ENCODE results near the gene FPGS.
"Not testable (repeated sequence)": the region's sequence is repeated elsewhere in the genome, so short reads cannot be mapped to it uniquely, and the experiment has no call there.

FPGS gene

GRCh38 chr9:127812936-127813675 lies 10.4 kb downstream of the FPGS start:
- no peak for DNase-seq (ENCODE audit: low read depth)

- DNase-seq (ENCODE audit: low read depth): no peak
These were observed 11.1 kb downstream of the FPGS start for GRCh38 chr9:127813686-127814226.

DNA sequence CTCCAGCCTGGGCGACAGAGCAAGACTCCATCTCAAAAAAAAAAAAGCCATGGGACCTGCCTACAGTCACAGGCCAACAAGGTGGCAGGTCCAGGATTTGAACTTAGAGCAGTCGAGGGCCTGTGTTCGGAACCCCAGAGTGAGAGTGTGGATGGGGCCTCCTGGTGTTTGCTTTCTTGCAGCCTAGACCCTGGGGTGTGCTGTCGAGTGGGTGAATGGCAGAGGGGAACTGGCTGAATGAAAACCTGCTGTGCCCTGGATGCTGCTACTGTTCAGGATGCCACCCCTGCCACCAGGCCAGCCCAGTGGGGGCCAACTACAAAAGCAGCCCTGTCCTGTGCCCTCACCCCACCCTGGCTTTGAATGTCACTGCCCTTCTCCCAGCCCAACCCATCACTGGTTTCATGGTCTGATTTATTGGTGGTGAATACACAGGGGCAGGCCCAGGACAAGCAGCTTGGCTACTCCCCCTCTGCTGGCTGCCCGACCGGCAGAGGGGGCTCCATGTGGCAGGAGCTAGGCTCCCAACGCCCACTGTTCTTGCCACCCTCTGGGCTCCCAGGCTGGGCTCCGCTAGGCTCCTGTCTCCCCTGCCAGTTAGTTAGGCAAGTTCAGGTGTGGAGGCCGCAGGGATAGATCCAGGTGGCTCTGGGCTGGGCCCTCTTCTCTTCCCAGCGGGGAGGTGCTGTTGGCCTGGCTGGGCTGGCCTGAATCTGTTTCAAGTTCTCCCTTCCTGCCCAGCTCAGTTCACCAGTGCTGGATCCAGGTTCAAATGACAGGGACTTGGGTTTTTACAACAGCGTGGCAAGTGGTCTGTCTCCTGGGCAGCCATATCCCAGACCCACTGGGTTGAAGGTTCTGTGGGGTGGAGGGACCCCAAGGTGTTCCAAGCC lies 12.2 kb downstream of the FPGS start:
- DNase-seq (ENCODE audit: low read depth): no peak

DNA sequence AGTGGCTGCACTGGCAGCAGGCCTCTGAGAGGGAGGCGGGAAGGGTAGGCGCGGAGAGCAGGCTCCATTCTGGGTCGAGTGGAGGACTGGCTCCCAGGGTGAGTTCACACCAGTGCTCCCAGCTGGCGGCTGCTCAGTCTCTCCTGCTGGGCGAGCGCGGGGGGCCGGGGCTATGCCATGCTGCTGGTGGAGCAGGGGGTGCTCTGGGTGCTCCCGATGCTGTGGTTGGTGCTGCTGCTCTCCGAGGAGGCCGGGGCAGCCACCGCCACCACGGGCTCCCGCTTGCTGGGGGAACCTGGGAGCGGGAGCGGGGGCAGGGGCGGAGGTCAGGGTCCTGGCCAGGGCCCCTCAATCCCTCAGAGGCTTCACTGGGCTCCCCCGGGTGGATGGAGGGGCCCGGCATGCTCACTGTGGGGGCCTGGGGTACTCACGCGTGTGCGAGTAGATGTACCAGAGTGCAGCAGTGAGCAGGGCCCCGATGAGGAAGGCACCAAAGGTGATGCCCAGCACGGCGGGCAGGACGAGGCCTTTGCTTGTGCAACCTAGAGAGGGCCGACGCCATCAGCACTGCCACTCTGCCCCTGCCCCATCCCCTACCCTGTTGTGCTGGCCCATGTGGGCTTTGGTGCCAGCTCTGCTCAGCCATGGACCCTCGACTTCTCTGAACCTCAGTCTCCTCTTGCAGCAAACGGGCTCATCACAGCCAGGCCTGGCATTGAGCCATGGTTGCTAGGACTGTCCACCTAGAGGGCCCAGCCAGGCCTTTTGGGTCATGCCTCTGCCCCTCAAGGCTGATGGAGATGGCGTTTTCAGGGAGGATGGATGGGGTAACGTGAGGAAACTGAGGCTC lies 13.1 kb downstream of the FPGS start:
- DNase-seq (ENCODE audit: low read depth): no peak

DNA sequence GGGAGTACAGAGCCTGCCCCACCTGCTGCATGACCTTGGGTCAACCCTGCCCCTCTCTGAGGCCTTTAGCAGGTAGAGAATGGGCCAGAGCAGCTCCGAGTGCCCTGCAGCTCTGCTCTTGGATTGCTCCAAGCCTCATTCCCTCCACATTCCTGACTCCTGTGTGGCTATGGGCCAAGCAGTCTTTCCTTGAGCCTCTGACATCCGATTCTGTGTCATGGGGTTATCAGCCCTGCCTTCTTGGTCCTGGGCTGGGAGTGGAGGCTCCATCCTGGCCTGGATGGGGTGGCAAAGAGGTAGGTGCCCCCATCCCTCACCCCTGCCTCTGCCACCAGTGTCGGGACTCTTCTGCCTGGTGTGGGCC lies 13.7 kb downstream of the FPGS start:
- no peak for DNase-seq (ENCODE audit: low read depth)

GRCh38 chr9:127816728-127817127 lies 14.0 kb downstream of the FPGS start:
- no peak for DNase-seq (ENCODE audit: low read depth)

DNA sequence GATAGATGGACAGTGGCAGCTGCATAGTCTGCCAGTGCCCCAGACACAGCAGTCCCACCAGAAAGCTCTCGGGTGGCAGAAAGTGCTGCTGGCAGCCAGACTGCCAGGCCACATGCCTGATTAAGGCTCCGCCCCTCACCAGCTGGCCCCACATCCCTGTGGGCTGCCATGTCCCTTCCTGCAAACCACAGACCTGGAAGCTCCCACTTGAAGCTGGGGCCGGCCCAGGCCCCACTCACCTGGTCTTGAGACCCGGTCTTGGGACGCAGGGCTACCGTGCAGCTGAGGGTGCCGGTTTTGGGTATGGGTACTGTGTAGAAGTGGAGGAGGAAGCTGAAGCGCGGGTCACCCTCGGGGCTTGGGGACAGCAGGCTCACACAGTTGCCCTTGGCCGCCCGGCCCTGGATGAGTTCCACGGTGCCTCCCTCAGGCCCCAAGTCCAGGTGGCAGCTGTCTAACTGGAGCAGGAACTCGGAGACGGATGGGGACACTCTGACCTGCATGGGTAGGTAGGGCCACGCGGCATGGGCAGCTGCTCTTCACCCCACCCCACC lies 15.3 kb downstream of the FPGS start:
- no peak for DNase-seq (ENCODE audit: low read depth)

DNA sequence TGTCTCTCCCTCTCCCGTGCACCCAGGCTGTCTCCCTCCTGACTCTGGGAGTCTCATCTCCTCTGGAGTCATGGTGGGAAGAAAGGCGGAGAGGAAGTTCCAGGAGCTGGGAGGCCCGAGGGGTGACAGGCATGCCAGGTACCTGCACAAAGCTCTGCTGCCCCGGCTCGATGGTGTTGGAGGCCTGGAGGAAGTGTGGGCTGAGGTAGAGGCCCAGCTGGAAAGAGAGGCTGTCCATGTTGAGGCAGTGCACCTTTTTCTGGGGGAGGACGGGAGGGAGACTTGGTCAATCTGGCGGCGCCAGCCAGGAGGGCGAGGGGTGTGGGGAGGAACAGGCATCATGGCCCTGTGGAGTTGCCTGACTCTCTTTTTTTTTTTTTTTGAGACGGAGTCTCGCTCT lies 15.9 kb downstream of the FPGS start:
- DNase-seq (ENCODE audit: low read depth): no peak

DNA sequence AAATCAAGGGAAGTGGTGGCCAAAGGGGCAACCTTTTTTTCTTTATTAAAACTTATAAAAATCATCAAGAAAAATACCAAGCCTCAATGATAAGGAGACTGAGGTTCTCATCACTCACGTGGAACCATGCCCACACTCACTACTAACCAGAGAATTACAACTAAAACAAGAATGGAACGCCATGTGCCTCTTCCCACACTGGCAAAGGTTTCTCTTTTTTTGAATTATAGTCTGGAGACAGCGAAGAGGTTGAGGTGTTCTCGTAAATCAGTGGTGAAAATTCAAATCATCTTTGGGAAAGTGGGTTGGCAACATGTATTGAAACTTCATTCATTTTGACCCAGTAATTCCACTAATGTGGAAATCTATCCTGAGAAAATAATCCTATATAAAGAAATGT lies 19.4 kb downstream of the FPGS start:
- no peak for DNase-seq (ENCODE audit: low read depth)

- DNase-seq (ENCODE audit: low read depth): no peak
These were observed 22.8 kb downstream of the FPGS start for GRCh38 chr9:127825319-127826051.

GRCh38 chr9:127826253-127826913 lies 23.7 kb downstream of the FPGS start:
- no peak for DNase-seq (ENCODE audit: low read depth)

DNA sequence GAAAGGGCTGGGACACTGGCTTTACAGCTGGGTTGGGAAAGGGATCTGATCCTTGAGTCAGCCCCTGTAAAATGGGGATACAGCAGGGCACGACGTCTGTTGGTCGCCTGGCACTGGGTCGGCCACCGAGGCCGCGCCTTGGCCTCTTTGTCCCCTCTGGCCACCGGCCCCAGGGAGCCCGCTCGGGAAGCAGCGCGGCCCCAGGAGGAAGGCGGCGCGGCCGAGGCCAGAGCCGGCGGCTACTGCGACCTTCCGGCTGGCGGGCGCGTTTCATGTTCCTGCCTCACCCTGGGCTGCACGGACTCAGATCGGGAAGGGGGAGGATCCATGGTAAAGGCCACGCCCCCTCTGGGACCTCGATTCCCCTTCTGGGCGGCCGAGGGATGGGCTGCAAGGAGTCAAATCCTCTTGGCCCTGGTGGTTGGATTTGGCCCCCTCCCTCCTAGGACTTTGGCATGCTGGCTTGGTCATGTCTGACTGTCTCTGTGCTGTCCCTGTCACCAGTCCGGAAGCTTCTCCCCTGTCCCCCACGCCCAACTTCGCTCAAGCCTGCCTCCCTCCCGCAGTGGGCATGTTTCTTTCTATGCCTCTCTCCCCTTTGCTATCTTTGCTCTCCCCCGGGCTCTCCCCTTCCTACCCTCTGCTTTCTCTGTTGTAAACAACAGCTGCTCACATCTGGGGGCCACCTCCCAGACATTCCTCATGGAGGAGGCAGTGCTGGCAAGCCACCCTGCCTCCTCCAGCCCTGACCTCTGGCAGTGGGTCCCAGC lies 25.8 kb downstream of the FPGS start:
- no peak for DNase-seq (ENCODE audit: low read depth)

- DNase-seq (ENCODE audit: low read depth): no peak
These were observed 26.7 kb downstream of the FPGS start for GRCh38 chr9:127829205-127829906.

DNA sequence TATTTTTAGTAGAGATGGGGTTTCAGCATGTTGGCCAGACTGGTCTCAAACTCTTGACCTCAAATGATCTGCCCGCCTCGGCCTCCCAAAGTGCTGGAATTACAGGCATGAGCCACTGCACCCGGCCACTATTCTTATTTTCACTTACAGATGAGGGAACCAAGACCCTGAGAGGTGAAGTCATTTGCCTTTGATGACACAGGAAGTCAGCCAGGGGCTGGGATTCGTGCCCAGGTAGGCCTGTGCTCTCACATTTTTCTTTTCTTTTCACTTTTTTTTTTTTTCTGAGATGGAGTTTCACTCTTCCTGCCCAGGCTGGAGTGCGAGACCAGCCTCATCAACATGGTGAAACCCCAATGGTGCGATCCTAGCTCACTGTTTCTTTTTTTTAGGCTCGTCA lies 29.6 kb downstream of the FPGS start:
- DNase-seq (ENCODE audit: low read depth): no peak

- no peak for DNase-seq (ENCODE audit: low read depth)
These were observed 30.9 kb downstream of the FPGS start for GRCh38 chr9:127833555-127833954.

DNA sequence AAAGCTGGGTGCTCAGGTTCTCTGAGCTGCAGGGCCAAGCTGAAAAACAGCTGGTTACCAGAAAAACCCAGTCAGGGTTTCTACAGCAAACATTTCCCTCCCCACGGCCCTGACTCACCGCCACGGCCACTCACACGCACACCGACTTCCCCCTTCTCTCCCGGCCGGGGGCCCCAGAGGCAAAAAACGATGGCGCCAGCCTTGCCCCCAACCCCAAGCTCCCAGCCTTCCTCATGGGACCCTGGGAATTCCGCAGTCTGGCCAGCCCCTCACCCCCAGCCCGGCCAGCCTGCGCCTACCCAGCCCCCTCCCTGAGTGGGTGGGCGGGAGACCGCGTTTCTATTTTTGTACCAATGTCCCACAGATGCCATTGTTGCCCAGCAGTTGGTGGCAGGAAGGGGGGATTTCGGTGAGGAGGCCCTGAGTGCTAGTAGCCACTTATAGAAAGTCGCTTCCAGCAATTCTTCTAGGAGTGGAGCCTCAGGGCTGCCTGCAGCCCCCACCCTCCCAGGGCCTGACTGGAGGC lies 33.4 kb downstream of the FPGS start:
- no peak for DNase-seq (ENCODE audit: low read depth)

DNA sequence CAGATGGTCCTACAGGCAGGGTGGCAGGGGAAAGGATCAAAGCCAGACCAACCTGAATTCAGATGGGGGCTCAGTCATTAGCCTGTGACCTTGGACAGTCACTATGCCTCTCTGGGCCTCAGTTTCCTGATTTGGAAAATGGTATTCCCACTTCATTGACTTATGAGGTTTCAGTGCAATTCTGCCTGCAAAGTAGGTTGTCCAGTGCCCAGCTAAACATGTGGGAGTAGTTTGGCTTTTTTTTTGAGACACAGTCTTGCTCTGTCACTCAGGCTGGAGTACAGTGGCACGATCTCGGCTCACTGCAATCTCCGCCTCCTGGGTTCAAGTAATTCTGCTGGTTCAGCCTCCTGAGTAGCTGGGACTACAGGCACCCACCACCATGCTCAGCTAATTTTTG lies 33.9 kb downstream of the FPGS start:
- DNase-seq (ENCODE audit: low read depth): not testable (repeated sequence)

DNA sequence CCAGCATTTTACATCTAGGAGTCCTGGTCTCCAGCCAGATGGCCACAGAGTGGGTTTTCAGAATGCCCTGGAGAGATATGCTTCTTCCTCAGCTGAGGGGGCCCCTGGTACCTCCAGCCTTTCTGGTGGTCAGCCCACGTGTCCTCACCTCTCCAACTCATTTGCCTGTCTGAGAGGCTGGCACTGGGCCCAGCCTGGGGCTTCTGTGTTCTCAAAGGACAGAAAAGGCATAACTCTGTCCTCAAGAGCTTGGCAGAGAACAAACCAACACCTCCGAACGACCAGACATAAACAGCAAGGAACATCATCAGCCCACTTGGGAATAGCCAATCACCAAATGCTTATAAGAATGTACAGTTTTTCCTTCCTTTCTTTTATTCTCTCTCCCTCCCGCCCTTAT lies 34.7 kb downstream of the FPGS start:
- DNase-seq (ENCODE audit: low read depth): no peak

Data from stimulated activated CD8-positive, alpha-beta memory T cell treated with anti-CD3 and anti-CD28 coated beads, Interleukin-4, amount 100 ng/mL, for 24 hours (primary cell).